NCI-H82 treated with DMSO at 0.1 percent for 48 hours (cell line): Measurements from ENCODE around the gene LPAR3.
"Not testable (repeated sequence)": the region's sequence is repeated elsewhere in the genome, so short reads cannot be mapped to it uniquely, and the experiment has no call there.

ENCODE experiments used
- DNase-seq: peaks from one replicate; lab custom pipeline; 2025; ENCODE audit not compliant: unreplicated experiment; lab: John Stamatoyannopoulos, UW

Gene LPAR3

DNA sequence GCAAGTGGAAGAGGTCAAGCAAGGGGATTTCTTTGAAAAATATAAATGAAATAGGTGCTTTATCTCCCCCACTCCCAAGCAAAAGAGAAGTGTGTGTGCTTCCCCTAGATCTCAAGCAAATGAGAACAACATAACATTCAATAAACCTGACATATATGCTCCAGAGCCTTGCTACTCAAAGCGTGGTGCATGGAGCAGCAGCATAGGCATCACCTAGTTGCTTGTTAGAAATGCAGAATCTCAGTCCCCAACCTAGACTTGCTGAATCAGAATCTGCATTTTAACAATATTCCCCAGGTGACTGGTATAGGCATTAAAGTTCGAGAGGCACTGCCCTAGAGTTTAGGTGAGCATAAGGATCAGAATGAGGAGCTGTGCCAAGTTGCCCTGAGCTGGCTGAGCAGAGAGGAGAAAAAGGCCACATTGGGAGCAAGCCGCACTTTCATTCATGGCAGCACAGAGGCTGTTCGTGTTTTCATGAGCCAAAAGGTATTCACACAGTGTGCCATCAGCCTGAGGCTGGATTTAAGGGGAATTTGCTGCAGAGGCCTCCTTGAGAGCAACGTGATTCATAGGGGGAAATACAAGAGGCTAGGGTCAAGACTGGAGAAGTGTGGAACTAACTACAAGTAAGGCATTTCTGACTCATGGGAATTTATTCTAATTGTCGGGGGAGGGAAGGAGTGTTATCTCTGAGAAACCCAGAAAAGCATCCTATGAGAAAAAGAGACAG, 14.3 kb upstream of the LPAR3 start:
- DNase-seq = no peak

DNA sequence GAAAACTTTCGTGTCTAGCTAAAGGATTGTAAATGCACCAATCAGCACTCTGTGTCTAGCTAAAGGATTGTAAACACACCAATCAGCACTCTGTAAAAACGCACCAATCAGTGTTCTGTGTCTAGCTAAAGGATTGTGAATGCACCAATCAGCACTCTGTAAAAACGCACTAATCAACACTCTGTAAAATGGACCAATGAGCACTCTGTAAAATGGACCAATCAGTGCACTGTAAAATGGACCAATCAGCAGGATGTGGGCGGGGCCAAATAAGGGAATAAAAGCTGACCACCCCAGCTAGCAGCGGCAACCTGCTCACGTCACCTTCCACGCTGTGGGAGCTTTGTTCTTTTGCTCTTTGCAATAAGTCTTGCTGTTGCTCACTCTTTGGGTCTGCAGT, 9.7 kb upstream of the LPAR3 start:
- not testable (repeated sequence) for DNase-seq

- no peak for DNase-seq
Observed at GRCh38 chr1:84899969-84900368, 7.0 kb upstream of the LPAR3 start.

DNA sequence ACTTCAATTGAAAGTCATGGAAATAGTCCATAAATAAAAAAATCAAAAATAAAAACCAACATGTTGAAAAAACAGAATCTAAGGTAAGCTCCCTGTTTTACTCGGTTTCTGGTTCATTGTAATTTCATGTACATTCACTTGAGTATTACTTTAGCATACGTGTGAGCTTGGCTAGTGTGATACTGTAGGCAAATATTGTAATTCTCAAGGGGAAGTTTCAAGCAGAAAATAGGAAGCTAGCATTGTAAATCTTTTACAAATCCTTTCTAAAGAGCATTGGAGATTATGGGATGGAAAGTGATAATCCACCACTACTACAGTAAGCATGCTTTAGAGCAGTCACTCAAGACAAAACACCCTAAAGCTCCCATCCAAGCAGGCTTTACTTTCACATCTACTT, 3.3 kb upstream of the LPAR3 start:
- no peak for DNase-seq

GRCh38 chr1:84890566-84890965, 2.4 kb downstream of the LPAR3 start:
- no peak for DNase-seq

DNA sequence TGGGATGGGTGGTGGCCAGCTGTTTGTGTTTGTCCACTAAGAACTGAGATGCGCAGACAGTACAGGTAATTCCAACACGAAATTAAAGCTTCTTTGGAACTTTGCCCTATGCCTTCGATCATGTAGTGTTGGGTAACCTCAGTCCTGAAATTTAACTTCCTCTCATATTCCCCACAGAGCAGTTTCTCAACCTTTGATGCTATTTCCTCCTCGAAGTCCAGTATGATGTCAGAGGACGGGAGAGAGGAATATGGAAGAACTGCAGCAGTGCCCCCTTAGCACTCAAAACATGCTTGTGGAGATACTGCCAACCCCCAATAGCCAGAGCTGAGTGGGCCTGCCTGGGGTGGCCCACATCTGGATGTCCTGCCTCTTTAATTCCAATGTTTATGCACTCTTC, 3.6 kb downstream of the LPAR3 start:
- no peak for DNase-seq

DNA sequence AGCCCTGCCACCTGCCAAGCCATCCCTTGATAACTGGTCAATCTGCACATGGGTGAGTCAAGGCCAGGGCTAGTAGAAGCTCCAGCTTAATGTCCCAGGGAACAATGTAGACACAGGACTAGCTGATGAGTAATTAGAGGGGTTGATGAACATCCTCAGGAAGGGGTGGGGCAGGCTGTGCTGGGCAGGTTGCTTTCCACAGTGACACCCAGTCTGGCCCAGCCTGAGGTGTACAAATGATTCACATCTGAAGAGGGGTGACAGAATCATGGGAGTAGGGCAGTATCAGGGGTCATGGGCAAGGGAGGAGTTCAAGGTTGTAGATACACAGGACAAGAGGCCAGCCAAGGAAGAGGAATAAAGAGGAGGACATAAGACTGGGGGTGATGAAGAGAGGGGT, 4.3 kb downstream of the LPAR3 start:
- no peak for DNase-seq

DNA sequence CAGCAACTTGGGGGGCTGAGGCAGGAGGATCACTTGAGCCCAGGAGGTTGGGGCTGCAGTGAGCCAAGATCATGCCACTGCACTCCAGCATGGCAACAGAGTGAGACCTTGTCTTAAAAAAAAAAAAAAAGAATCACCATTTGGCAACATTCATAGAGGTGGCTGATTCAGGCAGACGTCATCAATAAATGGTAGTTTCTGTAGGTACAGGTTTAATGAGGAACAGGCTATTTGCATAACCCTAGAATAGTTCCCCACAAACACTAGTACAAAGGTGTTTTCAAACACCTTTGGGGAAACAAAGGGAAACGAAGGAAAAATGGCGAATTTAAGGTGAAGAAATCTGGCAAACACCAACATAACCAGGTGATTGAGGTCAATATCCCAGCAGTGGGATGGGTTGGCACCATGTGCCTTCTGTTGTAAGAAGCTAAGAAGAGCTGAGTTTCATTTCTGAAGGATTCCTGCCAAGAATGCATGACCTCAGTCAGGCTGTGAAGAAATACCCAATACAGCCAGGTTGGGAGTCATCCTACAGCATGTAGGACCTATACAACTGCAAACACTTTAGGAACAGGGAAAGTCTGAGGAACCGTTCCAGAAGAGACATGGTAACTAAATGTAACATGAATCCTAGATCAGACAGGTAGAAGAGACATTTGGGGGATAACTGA, 5.6 kb downstream of the LPAR3 start:
- DNase-seq = no peak

- DNase-seq = no peak
Observed at GRCh38 chr1:84885469-84885868, 7.5 kb downstream of the LPAR3 start.

GRCh38 chr1:84884671-84885389, 8.2 kb downstream of the LPAR3 start:
- no peak for DNase-seq

GRCh38 chr1:84883286-84883685, 9.7 kb downstream of the LPAR3 start:
- no peak for DNase-seq

GRCh38 chr1:84877592-84877991, 15.4 kb downstream of the LPAR3 start:
- no peak for DNase-seq

DNA sequence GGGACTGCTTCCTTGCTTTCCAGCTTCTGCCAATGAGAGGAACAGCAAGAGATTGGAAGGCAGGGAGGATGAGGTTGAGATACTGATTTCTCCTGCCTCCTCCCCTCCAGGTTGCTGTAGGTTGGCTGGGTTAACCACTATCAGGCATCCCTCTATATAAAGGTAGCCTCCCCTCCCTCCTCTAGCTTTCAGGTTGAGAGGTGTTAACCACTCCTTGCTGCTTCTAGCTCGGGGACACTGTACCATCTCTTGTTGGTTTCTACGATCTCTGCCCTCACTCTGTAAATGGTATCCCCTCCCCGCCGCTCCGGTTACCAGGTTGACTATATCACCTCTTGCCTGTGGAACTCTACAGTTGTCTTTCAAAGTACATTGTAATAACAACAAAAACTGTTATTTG, 16.7 kb downstream of the LPAR3 start:
- DNase-seq = no peak

- no peak for DNase-seq
Observed at GRCh38 chr1:84873366-84873765, 19.6 kb downstream of the LPAR3 start.

DNA sequence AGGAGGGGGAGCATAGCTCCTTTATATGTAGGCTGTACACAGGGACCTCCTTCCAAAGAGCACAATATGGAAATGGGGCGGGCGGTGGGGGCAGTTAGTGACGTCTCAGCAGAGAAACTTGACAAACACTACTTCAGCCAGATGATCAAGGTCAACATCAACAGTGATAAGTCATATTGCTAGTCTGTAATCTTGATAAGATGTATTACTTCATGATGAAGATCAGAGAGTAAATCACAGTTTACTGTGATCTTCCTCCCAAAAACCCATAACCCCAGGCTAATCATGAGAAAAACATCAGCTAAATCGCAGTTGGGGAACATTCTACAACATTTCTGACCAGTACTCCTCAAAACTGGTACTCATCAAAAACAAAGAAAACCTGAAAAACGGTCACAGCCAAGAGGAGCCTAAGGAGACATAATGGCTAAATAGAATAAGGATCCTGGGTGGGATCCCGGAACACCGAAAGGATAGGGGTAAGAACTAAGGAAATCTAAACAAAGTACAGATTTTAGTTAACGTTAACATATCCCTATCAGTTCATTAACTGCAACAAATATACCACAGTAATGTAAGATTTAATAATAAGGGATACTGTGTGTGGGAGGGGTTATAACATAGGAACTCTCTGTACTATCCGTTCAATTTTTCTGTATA, 20.2 kb downstream of the LPAR3 start:
- DNase-seq = no peak

DNA sequence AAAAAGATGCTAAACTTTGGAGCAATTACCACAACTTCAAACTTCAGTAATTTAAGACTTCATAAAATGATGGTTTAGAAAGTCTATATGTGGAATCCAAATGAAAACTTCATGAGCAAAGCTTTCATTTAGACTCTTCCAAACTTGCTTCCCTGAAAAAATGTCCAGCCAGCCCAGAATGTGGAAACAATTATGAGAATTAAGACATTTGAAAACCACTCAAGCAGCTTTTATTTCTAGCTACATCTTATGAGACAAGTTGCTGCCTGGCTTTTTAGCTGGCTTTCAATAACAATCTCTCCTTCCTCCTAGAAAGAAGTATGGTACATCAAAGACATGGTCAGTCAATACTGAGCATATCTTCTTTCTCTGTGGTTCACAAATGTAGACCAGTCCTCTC, 21.8 kb downstream of the LPAR3 start:
- DNase-seq = no peak

DNA sequence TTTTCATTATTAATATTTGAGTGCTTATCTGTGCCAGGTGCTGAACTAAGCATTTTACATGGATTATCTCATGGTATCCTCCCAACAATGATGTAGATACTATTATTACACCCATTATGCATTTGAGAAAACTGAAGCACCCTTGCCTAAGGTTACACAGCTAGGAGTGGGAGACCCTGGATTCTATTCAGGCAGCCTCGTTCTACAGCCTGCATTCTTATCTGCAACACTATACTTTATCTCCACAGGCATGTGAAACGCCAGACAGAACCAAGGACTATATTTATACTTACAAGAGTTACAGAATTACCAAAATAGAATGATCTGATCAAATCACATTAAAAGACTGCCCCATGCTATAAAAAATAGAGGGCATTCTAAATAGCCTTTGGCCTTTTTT, 22.4 kb downstream of the LPAR3 start:
- no peak for DNase-seq

GRCh38 chr1:84869720-84870119, 23.3 kb downstream of the LPAR3 start:
- DNase-seq = no peak

DNA sequence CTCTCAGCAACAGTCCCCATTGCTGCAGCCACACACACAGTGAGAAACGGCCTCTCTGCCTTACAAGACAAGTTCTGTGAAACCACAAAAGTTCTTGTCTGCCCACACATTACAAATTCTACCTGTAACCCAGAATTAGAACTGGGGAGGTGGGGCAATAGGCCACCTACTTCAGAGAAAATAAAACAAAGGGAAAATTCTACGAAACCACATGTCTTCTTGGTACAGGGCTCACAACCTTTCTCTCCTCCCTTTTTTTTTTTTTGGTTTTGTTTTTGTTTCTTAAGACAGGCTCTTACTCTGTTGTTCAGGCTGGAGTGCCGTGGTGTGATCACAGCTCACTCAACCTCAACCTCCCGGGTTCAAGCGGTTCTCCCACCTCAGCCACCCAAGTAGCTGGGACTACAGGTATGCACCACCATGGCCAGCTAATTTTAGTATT, 30.2 kb downstream of the LPAR3 start:
- DNase-seq = no peak

- no peak for DNase-seq
Observed at GRCh38 chr1:84861988-84862644, 30.9 kb downstream of the LPAR3 start.

DNA sequence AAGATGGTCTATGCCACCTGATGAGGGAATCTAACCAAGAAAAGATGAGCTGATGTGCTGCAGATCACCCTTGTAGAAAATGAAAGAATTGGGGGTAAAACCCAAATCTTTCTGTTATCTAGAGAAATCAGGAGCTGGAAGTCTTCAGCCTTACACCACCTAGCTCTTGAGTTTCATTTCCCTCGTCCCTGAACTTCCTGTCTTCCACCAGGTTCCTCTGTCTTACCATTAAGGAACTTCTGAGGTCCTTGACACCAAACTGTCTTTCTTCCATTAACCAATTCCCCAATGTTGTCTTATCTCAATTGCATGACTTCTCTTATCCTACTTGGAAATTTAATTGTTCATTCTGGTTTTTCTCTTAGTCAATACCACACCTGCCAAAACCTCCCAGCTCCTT, 31.5 kb downstream of the LPAR3 start:
- DNase-seq = no peak
